Smooth muscle cell of the pulmonary artery (primary cell): ENCODE data around the gene ZNF534. TPM values are rescaled to one million over a fixed set of nuclear protein-coding genes. Genes with fewer than 3 reads are reported as not detected.

Experiments
- total RNA-seq: library from RNA; depleted of rRNA; stranded (reverse); fragments of >200 nt; gene quantifications from 2 replicates; pipeline ENCODE4 v1.2.3, GENCODE V29; 2014

The ZNF534 gene
- total RNA-seq: 0.07 and 0.23 TPM in 2 replicates

DNA sequence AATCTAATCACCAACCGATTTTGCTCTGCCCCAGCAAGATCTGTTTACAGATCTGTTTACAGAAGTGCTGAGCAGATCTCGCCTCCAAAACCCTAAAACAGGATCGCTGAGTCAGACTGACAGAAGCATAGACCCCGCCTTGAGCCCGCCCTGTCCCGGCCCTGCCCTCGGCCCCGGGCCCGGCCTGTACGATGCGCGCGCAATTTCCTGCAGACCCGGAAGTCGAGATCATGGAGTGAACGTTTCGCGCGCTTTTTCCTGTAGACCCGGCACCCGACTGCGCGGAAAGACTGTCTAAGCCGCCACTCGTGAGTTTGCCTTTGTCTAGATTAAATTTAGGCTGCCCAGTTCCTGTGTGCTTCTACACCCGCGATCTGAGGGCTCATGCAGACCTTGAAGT is at the start of gene ZNF534:
Gene ZNF534, plus strand, starts transcription at position 212 of the 400 bp plus-strand sequence. CDS start 2,327 bp downstream, outside the sequence.

DNA sequence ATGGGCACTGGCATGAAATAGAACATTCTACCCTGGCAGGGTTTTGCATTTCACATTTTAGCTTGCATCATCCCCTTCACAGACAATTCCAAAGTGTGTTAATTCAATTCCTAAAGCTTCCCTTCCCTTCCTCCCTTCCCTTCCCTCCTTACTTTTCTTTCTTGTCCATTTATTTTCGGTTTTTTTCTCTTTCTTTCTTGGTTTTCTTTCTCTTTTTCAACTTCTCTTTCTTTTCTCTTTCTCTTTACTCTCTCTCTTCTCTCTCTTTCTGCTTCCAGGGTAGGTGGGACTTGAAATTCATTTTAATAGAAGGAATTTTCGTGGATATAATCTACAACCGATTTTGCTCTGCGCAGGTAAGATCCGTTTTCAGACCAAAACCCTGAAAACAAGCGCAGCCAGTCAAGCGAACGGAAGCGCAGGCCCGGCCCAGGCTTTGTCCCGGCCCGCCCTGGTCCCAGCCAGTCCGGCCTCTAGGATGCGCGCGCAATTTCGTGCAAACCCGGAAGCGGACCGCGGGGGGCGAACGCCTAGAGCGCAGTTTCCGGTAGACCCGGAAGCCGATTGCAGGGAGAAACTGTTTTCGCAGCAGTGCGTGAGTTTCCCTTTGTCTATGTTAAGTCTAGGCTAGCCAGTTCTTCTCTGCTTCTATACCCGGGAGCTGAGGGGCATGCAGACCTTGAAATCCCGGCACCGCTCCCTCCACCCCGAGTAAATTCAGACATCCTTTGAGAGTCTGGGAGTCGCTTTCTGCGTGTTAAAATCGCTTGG is 31.5 kb upstream of the ZNF534 start, which contains the start of gene ZNF528:
Gene ZNF528, plus strand, starts transcription at position 540 of the 771 bp plus-strand sequence. CDS start 4,165 bp downstream, outside the sequence.

DNA sequence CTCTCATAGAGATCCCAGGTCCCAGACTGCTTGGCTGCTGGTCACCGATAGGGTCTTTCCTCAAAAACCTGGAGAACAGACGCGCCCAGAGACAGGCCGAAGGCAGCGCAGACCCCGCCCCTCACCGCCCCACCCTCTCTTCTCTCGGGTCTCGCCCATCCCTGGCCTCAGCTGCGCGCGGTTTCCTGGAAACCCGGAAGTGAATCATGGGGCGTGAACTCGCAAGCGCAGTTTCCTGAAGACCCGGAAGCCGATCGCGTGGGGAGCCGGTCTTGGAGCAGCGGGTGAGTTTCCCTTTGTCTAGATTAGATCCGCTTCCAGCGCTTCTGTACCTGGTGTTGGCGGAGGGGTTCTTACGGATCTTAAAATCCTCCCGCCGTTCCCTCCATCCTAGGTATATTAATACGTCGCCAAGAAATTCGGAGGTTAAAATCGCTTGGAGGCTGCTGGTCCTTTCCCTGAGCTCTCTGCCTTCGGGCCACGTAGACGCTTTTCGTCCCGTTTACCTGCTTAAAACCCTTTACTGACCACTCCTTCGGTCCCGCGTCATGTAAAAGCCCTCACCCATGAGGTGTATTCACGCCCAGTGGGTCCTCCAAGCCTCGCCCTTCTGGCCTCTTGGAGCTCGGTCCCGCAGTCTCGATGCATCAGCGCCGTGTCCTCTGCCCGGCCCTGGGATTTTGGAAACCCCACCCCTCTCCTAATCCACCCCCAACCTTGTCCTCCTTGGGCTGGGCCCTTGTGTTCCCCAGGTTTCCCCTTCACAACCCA is 24.6 kb downstream of the ZNF534 start, which contains the start of gene ZNF578:
Gene ZNF578, plus strand, starts transcription at position 230 of the 771 bp plus-strand sequence. CDS start 48,293 bp downstream, outside the sequence.

Other genes starting within 250 kb of the ZNF534 start
- 238 and 278 TPM in 2 replicates for gene PPP2R1A, start 239.1 kb upstream of the ZNF534 start, total RNA-seq
- gene ZNF766, start 159.6 kb upstream of the ZNF534 start, total RNA-seq: 13.2 and 15.4 TPM in 2 replicates
- gene ZNF480, start 132.0 kb upstream of the ZNF534 start, total RNA-seq: 3.7 and 4.2 TPM in 2 replicates
- 3.5 and 4.8 TPM in 2 replicates for gene ZNF610, start 92.9 kb upstream of the ZNF534 start, total RNA-seq
- 21.9 and 34.0 TPM in 2 replicates for gene ZNF880, start 59.2 kb upstream of the ZNF534 start, total RNA-seq
- gene ZNF528, start 31.3 kb upstream of the ZNF534 start, total RNA-seq: 17.1 and 25.2 TPM in 2 replicates
- 4.6 and 5.5 TPM in 2 replicates for gene ZNF578, start 24.4 kb downstream of the ZNF534 start, total RNA-seq
- gene ZNF808, start 98.5 kb downstream of the ZNF534 start, total RNA-seq: 23.9 and 24.8 TPM in 2 replicates
- 15.6 and 15.7 TPM in 2 replicates for gene ZNF701, start 141.1 kb downstream of the ZNF534 start, total RNA-seq
- 51.9 and 54.2 TPM in 2 replicates for gene ZNF83, start 209.2 kb downstream of the ZNF534 start, total RNA-seq